GM12865 (cell line): ENCODE results near the gene TLX1.

Experiments used
- DNase-seq: peaks from one replicate; pipeline ENCODE4 v3.0.0; 2010; ENCODE audit warnings: low read depth
- H3K4me3 ChIP-seq: 2 replicates; pipeline ENCODE4 v1.5.1; 2011; ENCODE audit warnings: mild to moderate bottlenecking, low read depth, low read length, control low read depth
- TF ChIP-seq, protein P1 (sequence below): IDR thresholded peaks from 2 replicates; pipeline ENCODE4 v1.5.1; 2011; ENCODE audit warnings: low read length, control low read depth, low read depth, inconsistent platforms; ENCODE audit not compliant: insufficient read depth; ENCODE audit errors: missing control alignments

TLX1 gene

DNA sequence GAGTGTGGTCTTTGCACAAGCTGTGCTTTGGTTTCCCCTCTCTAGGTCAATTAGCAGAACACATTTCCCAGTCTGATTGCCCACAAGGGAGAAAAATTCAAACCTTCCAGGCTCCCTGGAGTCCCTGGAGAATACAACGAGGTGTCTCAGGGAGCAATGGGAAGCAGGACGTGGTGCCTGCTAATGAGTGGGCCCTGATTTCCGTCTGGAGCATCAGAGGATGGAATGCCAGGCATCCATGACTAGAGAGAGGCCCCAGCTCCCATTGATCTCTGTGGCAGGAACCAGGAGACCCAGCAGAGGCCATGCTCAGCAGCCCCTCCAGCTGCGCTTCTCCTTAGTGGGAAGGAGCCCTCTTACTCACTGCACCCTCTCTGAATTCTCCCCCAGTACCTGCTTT lies 33.2 kb upstream of the TLX1 start:
- no peak overlapping the region for H3K4me3 ChIP-seq
- TF ChIP-seq, protein P1, sequence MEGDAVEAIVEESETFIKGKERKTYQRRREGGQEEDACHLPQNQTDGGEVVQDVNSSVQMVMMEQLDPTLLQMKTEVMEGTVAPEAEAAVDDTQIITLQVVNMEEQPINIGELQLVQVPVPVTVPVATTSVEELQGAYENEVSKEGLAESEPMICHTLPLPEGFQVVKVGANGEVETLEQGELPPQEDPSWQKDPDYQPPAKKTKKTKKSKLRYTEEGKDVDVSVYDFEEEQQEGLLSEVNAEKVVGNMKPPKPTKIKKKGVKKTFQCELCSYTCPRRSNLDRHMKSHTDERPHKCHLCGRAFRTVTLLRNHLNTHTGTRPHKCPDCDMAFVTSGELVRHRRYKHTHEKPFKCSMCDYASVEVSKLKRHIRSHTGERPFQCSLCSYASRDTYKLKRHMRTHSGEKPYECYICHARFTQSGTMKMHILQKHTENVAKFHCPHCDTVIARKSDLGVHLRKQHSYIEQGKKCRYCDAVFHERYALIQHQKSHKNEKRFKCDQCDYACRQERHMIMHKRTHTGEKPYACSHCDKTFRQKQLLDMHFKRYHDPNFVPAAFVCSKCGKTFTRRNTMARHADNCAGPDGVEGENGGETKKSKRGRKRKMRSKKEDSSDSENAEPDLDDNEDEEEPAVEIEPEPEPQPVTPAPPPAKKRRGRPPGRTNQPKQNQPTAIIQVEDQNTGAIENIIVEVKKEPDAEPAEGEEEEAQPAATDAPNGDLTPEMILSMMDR: no peak
- no peak for DNase-seq

DNA sequence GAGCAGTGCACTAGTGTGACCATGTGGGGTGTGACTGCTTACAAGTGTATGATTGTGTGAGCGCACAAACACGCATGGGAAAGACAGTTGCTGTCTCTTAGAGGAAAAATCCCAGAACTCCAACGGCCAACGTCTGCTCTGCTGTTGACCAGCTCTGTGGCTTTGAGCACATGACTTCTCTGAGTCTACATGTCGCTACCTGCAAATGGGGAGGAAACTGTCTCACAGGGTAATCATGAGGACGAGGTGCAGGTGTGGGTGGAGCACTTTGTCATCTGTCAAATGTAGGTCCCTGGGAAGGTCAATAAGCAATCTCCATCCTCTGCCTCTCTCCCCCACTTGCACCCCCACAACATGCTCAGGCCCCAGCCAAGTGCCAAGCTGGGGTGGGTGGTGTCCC lies 31.2 kb upstream of the TLX1 start:
- no peak for DNase-seq
- TF ChIP-seq, protein P1: no peak
- H3K4me3 ChIP-seq: no peak overlapping the region

DNA sequence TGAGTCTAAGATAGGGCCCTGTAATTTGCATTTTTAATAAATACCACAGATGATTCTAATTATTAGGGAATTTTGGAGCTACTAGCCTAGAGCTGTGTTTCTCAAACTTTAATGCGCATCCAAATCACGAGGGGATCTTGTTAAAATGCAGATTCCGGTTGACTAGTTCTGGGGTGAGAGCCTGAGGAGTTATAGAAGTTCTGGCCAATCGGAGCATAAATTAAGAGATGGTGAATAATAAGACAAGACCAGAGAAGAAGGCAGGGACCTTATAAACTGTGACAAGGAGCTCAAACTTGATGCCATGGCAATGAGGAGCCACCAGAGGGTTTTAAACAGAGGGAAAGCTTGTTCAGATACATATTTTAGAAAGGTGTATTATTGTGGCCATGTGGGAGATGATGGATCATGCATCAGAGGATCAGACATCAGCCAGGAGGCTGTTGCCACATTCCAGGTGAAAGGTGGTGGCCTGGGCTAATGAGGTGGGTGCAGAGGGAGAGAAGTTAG lies 29.7 kb upstream of the TLX1 start:
- no peak for DNase-seq
- TF ChIP-seq, protein P1: no peak
- H3K4me3 ChIP-seq: no peak overlapping the region

DNA sequence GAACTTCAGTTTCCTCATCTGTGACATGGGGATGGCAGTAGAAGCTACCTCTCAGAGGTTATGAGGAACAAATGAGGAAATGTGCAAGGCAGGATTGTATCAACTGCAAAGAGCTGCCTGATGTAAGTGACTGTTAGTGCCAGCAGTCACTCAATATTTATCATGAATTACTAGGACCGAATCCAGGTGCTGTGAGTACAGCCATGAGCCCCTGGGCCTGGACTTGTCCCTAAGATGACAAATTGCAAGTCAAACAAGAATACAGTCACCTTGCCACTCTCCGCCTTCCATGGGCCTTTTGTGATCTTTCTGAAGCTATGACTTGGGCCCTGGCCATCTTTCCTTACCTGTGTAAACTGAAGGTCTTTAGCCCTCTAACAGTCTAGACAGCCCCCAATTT lies 27.7 kb upstream of the TLX1 start:
- H3K4me3 ChIP-seq: no peak overlapping the region
- TF ChIP-seq, protein P1: no peak
- no peak for DNase-seq

DNA sequence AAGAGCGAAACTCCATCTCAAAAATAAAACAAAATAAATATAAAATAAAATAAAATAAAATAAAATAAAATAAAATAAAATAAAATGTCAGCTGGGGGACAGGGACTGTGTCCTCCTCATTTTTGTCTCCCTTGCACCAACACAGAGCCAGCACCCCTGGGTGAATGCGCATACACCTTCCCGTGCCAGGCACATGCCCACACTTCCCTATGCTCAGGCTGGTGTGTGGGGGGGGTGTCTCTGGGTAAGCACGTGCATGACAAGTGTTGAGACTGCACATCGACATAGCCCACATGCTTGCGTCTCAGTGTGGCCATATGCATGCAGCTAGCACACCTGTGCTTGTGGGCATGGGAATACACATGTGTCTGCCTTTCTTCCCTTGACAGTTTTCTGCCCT lies 24.7 kb upstream of the TLX1 start:
- no peak for DNase-seq
- no peak overlapping the region for H3K4me3 ChIP-seq
- TF ChIP-seq, protein P1: no peak

DNA sequence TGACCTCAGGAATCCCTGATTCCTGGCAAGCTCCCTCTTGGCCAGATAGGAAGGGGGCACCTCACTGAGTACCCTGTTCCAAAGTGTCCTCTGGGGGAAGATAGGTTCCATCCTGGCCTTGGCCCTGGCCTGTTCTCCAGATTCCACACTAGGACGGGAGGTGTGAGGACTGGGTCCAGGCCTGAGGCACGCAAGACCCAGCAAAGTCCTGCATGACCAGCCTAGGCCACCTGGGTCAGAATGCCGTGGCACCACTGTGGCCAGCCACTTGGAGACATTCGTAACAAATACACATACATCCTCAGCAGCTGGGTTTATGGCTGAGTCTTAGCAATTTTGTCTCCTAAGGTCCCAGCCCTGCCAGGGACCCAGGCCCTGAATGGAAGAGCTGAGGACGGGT lies 23.3 kb upstream of the TLX1 start:
- TF ChIP-seq, protein P1: no peak
- H3K4me3 ChIP-seq: no peak overlapping the region
- DNase-seq: no peak

DNA sequence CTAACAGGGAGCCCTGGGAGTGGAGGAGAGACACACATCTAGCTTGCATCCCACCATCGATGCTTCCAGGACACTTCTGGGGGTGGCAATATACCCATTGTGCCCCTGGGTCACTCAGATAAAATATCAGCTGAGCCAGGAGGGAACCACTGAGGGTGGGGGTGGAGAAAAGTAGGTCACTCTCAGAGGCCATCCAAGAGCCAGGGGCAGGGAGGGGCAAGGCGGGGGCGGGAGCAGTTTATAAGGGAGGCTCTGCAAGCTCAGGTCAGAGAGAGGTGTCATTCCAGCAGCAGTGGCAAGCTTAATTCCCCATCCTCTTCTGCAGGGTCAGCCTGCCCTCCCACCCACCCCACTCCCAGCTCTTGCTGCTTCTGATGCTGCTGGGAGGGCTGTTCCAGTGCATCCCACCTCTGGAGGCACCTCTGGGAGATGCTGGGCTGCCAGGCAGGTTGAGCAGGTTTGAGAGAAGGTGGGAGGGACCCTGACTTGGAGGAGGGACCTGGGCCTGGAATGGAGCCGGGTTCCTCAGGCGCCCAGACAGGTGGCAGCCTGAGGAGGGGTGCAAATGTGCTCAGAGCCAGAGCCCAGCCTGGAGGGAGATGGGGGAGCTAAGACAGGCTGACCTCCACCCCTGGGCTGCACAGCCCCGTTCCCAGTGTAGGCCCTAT lies 20.1 kb upstream of the TLX1 start:
- no peak overlapping the region for H3K4me3 ChIP-seq
- TF ChIP-seq, protein P1: no peak
- DNase-seq: no peak
